OCI-LY3 (cell line): ENCODE data around the gene CD101.

Source experiments
- CTCF ChIP-seq: fragments of 200-600, 300-600 bp; sonication (generic); IDR thresholded peaks from 2 replicates; pipeline ENCODE4 v1.5.1; 2014; ENCODE audit warnings: antibody characterized with exemption, low read length, low read depth
- EZH2phosphoT487 ChIP-seq: fragments of 200-600 bp; shearing (Covaris generic); IDR thresholded peaks from 2 replicates; pipeline ENCODE4 v1.6.1; 2018; ENCODE audit warnings: antibody characterized with exemption, mixed run types, low read depth

DNA sequence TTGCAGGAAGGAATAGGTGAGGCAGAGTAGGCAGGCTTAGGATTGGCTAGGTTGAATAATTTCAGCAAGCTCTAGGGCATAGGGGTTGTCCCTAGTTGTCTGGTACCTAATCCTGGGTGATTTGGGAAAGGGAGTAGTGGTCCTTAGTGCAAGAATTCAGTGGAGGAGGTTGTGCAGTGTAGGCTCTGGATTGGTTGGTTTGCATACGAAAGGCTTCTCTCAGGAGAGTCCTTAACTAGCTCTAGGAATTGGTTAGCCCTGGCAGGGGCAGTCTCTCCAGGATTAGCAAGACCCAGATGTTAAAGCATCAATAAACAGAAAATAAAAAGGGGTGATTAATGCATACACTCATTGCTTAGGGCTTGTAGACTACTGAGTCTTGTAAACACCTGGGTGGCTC lies 9.6 kb upstream of the CD101 start:
- TF ChIP-seq CTCF: no peak
- TF ChIP-seq EZH2phosphoT487: no peak
